Endothelial cell of umbilical vein (primary cell): ENCODE data around the gene GOLT1A. TPM values are rescaled to one million over a fixed set of nuclear protein-coding genes. Genes with fewer than 3 reads are reported as not detected.

Experiments
- BruUV-seq: library from RNA; stranded (reverse); fragments of 400-500 nt; replicated peaks from 2 replicates; lab custom pipeline; 2021; lab: Mats Ljungman, UMichigan
- CTCF ChIA-PET: fragments of 300-600, 350-600 bp; sonication (Branson Sonifier 250); formaldehyde crosslinking; loops from one replicate; lab custom pipeline; 2021; ENCODE audit warnings: antibody characterized with exemption, inconsistent platforms; lab: Charles Lee
- POLR2A ChIA-PET: fragments of 300-600, 350-600 bp; sonication (Branson Sonifier 250); formaldehyde crosslinking; loops from one replicate; lab custom pipeline; 2021; ENCODE audit warnings: antibody characterized with exemption, inconsistent platforms; lab: Charles Lee
- DNase-seq: peaks from one replicate; pipeline ENCODE4 v3.0.0-alpha.2; 2011; ENCODE audit warnings: low read depth, low spot score
- FAIRE-seq: peaks from 2 replicates; lab custom pipeline; 2011; peaks lifted over from hg19 to GRCh38; lab: Jason Lieb, UNC
- H2AFZ ChIP-seq: 2 replicates; pipeline ENCODE4 v1.6.0; 2012; ENCODE audit warnings: low read depth, low read length, control low read depth, inconsistent platforms
- H3K27ac ChIP-seq: 2 replicates; pipeline ENCODE4 v1.5.1; 2011; ENCODE audit warnings: low read depth, mild to moderate bottlenecking, control low read depth, low read length, moderate library complexity; ENCODE audit not compliant: insufficient read depth
- H3K27me3 ChIP-seq, 2 experiments: 2 replicates each; pipeline versions ENCODE4 v1.6.0 to v1.6.1; 2011; ENCODE audit warnings: low read length in 2 of 2, mixed read lengths in 1 of 2; ENCODE audit not compliant: control insufficient read depth in 2 of 2, insufficient read depth in 2 of 2
- H3K36me3 ChIP-seq, 2 experiments: 2 replicates in 1 of 2; 3 replicates in 1 of 2; pipeline ENCODE4 v1.5.1; 2011; ENCODE audit warnings: low read length in 2 of 2, mild to moderate bottlenecking in 1 of 2, moderate library complexity in 1 of 2; ENCODE audit not compliant: control insufficient read depth in 2 of 2, insufficient read depth in 2 of 2; ENCODE audit errors: extremely low read depth in 1 of 2
- H3K4me1 ChIP-seq: 3 replicates; pipeline ENCODE4 v1.5.1; 2011; ENCODE audit warnings: mild to moderate bottlenecking, low read length; ENCODE audit not compliant: control insufficient read depth, insufficient read depth; ENCODE audit errors: extremely low read depth
- H3K4me2 ChIP-seq: 2 replicates; pipeline ENCODE4 v1.6.1; 2011; ENCODE audit warnings: low read length, control low read depth, mixed read lengths; ENCODE audit not compliant: insufficient read depth
- H3K4me3 ChIP-seq, 3 experiments: fragments of 200-600 bp in 1 of 3; sonication (generic), shearing (Covaris generic) in 1 of 3; replicated peaks in 1 of 3; 2 replicates each; pipeline ENCODE4 v1.5.1; 2011 to 2016; ENCODE audit warnings: control low read depth in 3 of 3, low read length in 3 of 3, mild to moderate bottlenecking in 2 of 3, inconsistent platforms in 1 of 3, low read depth in 1 of 3, moderate library complexity in 1 of 3; ENCODE audit not compliant: insufficient read depth in 1 of 3
- H3K79me2 ChIP-seq: 2 replicates; pipeline ENCODE4 v1.6.0; 2012; ENCODE audit warnings: low read length, inconsistent platforms; ENCODE audit not compliant: control insufficient read depth, insufficient read depth
- H3K9ac ChIP-seq: replicated peaks from 2 replicates; pipeline ENCODE3; 2011; ENCODE audit warnings: low read length, control low read depth; ENCODE audit not compliant: insufficient read depth; ENCODE audit errors: extremely low read depth
- H3K9me1 ChIP-seq: replicated peaks from 3 replicates; pipeline ENCODE4 v1.6.0; 2011; ENCODE audit warnings: mild to moderate bottlenecking, low read length; ENCODE audit not compliant: control insufficient read depth, insufficient read depth; ENCODE audit errors: extremely low read depth
- H3K9me3 ChIP-seq: replicated peaks from 2 replicates; pipeline ENCODE4 v1.5.1; 2012; ENCODE audit warnings: low read length, inconsistent platforms; ENCODE audit not compliant: control insufficient read depth, insufficient read depth
- H4K20me1 ChIP-seq: replicated peaks from 2 replicates; pipeline ENCODE3; 2011; ENCODE audit warnings: mild to moderate bottlenecking, low read length; ENCODE audit not compliant: control insufficient read depth, insufficient read depth; ENCODE audit errors: extremely low read depth
- EZH2 ChIP-seq: IDR thresholded peaks from 2 replicates; pipeline ENCODE4 v1.6.1; 2012; ENCODE audit warnings: borderline replicate concordance, low read depth, mild to moderate bottlenecking, moderate library complexity, low read length, inconsistent platforms; ENCODE audit not compliant: severe bottlenecking
- FOS ChIP-seq: IDR thresholded peaks from 2 replicates; pipeline ENCODE4 v1.6.1; 2011; ENCODE audit warnings: mild to moderate bottlenecking, low read length, moderate library complexity, borderline replicate concordance; ENCODE audit not compliant: insufficient read depth
- GATA2 ChIP-seq: IDR thresholded peaks from 2 replicates; pipeline ENCODE4 v1.7.0; 2011; ENCODE audit warnings: low read depth, mild to moderate bottlenecking, moderate library complexity, mixed read lengths, low read length; ENCODE audit not compliant: insufficient read length, insufficient read depth
- JUN ChIP-seq: IDR thresholded peaks from 2 replicates; pipeline ENCODE4 v1.6.1; 2011; ENCODE audit warnings: borderline replicate concordance, low read depth; ENCODE audit not compliant: insufficient read length, insufficient read depth
- MAX ChIP-seq: IDR thresholded peaks from 2 replicates; pipeline ENCODE4 v1.6.1; 2011; ENCODE audit not compliant: insufficient read depth, insufficient read length
- MYC ChIP-seq: IDR thresholded peaks from one replicate; pipeline ENCODE4 v1.6.1; 2011; ENCODE audit warnings: mild to moderate bottlenecking, low read depth, low read length
- POLR2A ChIP-seq: IDR thresholded peaks from 2 replicates; pipeline ENCODE4 v1.6.1; 2012; ENCODE audit warnings: low read depth, mild to moderate bottlenecking, control low read depth, low read length
- POLR2AphosphoS5 ChIP-seq: IDR thresholded peaks from 2 replicates; pipeline ENCODE4 v1.6.1; 2012; ENCODE audit warnings: low read depth, mild to moderate bottlenecking, control low read depth, low read length, moderate library complexity; ENCODE audit not compliant: insufficient read depth
- dilution Hi-C: fragments of 300-500 bp; cut with MboI; formaldehyde crosslinking; loops from one replicate; pipeline ENCODE4 v1.15.0; 2019; ENCODE audit warnings: low sequenced_read_pairs; ENCODE audit not compliant: extremely low pct_ligation_motif_present
- intact Hi-C: fragments of 100-400 bp; cut with micrococcal nuclease; formaldehyde crosslinking; loops from one replicate; pipeline ENCODE4 v1.10.0; 2022
- polyA plus RNA-seq, 4 experiments: library from polyadenylated mRNA; depleted of rRNA in 3 of 4; stranded (reverse) in 3 of 4; unstranded in 1 of 4; fragments of >200 nt; gene quantifications; 2 replicates each; pipeline versions ENCODE4 v1.2.1 to v1.2.3, GENCODE V29; 2011 to 2012; ENCODE audit warnings: missing spikeins in 1 of 4
- total RNA-seq: library from RNA; stranded (reverse); gene quantifications from 2 replicates; pipeline ENCODE4 v1.2.3, GENCODE V29; 2021
- TF ChIP-seq, protein P1 (sequence below), 2 donors: IDR thresholded peaks; 1 replicate in 1 of 2; 2 replicates in 1 of 2; pipeline ENCODE4 v1.5.1; 2011; ENCODE audit warnings: low read length in 2 of 2, mild to moderate bottlenecking in 2 of 2, moderate library complexity in 2 of 2, control low read depth in 1 of 2, inconsistent platforms in 1 of 2, low read depth in 1 of 2; ENCODE audit not compliant: insufficient read depth in 1 of 2; ENCODE audit errors: extremely low read depth in 1 of 2

The GOLT1A gene
- total and polyA plus RNA-seq, 2 donors (not counting 3 experiments of a cell fraction or from before 2014, with no cell fraction given), result not detected

DNA sequence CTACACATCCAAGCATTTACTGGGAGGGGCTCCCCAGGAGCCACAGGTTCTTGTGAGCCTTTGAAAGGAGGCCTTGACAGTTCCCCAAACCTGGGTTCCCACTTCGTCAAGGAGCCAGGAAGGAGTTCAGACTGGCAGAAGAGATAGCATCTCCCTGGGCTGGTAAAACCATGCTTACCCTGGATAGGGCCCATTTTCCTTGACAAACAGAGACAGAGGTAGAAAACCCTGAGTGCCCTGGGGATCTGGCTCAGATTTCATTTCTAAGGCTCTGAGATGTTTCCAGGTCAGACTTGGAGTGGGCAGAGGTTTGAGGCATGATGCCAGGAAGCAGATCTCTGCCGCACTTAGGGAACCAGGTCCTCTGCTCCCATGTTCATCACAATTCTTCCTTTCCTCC is 64.7 kb downstream of the GOLT1A start:
- H3K36me3 ChIP-seq, result no peaks in the 10 kb centered on the region
- H3K4me2 ChIP-seq, result no peak overlapping the region
- H3K27ac ChIP-seq, result no peak overlapping the region
- no peak for DNase-seq
- H3K9ac ChIP-seq, result no peak overlapping the region
- FAIRE-seq, result no peak
- no peaks in the 10 kb centered on the region for H4K20me1 ChIP-seq
- no peaks in the 10 kb centered on the region for H3K9me1 ChIP-seq
- H3K9me3 ChIP-seq, result no peaks in the 10 kb centered on the region
- BruUV-seq, result no TSS peak
- ChIA-PET CTCF (interaction anchor here (1.1 to 3.8 kb wide), 4 partner anchors 14 to 65 kb away, joined by 3 to 29 read pairs (median 12); partner anchors contain the start of gene GOLT1A), POLR2A (no interaction called here)
- H3K27me3 ChIP-seq, result no peaks in the 10 kb centered on the region
- intact Hi-C loops (no loop called here), dilution Hi-C loops (loop anchor here (25.0 kb wide), 1 partner anchor 287 kb away; the partner anchor contains the start of gene SNRPE)
- TF ChIP-seq GATA2 (no peak), POLR2A (no peak), JUN (no peak), MAX (no peak), POLR2AphosphoS5 (no peak), EZH2 (no peak), FOS (no peak), MYC (no peak)
- TF ChIP-seq, protein P1, sequence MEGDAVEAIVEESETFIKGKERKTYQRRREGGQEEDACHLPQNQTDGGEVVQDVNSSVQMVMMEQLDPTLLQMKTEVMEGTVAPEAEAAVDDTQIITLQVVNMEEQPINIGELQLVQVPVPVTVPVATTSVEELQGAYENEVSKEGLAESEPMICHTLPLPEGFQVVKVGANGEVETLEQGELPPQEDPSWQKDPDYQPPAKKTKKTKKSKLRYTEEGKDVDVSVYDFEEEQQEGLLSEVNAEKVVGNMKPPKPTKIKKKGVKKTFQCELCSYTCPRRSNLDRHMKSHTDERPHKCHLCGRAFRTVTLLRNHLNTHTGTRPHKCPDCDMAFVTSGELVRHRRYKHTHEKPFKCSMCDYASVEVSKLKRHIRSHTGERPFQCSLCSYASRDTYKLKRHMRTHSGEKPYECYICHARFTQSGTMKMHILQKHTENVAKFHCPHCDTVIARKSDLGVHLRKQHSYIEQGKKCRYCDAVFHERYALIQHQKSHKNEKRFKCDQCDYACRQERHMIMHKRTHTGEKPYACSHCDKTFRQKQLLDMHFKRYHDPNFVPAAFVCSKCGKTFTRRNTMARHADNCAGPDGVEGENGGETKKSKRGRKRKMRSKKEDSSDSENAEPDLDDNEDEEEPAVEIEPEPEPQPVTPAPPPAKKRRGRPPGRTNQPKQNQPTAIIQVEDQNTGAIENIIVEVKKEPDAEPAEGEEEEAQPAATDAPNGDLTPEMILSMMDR (IDR thresholded peaks at IDR 0.05; ENCODE audit: extremely low read depth in 1 of 2, insufficient read depth in 1 of 2, low read depth in 1 of 2, low read length in 2 of 2), result no peak
- H3K4me3 ChIP-seq, result no peak overlapping the region
- H3K79me2 ChIP-seq, result no peaks in the 10 kb centered on the region
- H3K4me1 ChIP-seq, result peaks cover 5% of the 10 kb centered on the region
- H2AFZ ChIP-seq, result no peak overlapping the region

Other genes starting within 250 kb of the GOLT1A start
- 38.0 and 40.8 TPM in 2 replicates for gene SOX13, start 140.9 kb downstream of the GOLT1A start, total RNA-seq
- gene SOX13, start 140.9 kb downstream of the GOLT1A start, polyA plus RNA-seq, result 50.4 and 57.7 TPM in 2 replicates
- gene ETNK2, start 61.9 kb downstream of the GOLT1A start, total RNA-seq, result 13.5 and 15.5 TPM in 2 replicates
- gene ETNK2, start 61.9 kb downstream of the GOLT1A start, polyA plus RNA-seq, result 27.5 and 32.9 TPM in 2 replicates
- gene REN, start 47.7 kb downstream of the GOLT1A start, total RNA-seq, result not detected in 2 replicates
- 0.11 TPM in 1 of 2 replicates, not detected in the other for gene REN, start 47.7 kb downstream of the GOLT1A start, polyA plus RNA-seq
- gene KISS1, start 17.5 kb downstream of the GOLT1A start, total RNA-seq, result 1.00 and 3.9 TPM in 2 replicates
- gene KISS1, start 17.5 kb downstream of the GOLT1A start, polyA plus RNA-seq, result 0.22 and 0.60 TPM in 2 replicates
- gene PLEKHA6, start 145.9 kb upstream of the GOLT1A start, total RNA-seq, result 11.5 and 15.0 TPM in 2 replicates
- 2.1 and 2.4 TPM in 2 replicates for gene PLEKHA6, start 145.9 kb upstream of the GOLT1A start, polyA plus RNA-seq
- 39.8 and 41.7 TPM in 2 replicates for gene PPP1R15B, start 197.8 kb upstream of the GOLT1A start, total RNA-seq
- gene PPP1R15B, start 197.8 kb upstream of the GOLT1A start, polyA plus RNA-seq, result 15.4 and 16.8 TPM in 2 replicates